Activated CD8-positive, alpha-beta T cell treated with anti-CD3 and anti-CD28 coated beads for 36 hours (primary cell): ENCODE measurements around the gene PSMG3. TPM values are rescaled to one million over a fixed set of nuclear protein-coding genes. Genes with fewer than 3 reads are reported as not detected.
"Not testable (repeated sequence)": the region's sequence is repeated elsewhere in the genome, so short reads cannot be mapped to it uniquely, and the experiment has no call there.

Experiments
- ATAC-seq: fragments of 200-7000 bp; cut with Tn5 transposase; one replicate; pipeline ENCODE4 v1.10.0; 2021; ENCODE audit warnings: mild to moderate bottlenecking, moderate library complexity
- CTCF ChIA-PET: fragments of 350-600 bp; sonication (Branson Sonifier 250); formaldehyde crosslinking; loops from one replicate; lab custom pipeline; 2021; ENCODE audit warnings: antibody characterized with exemption; lab: Charles Lee
- POLR2A ChIA-PET: fragments of 350-600 bp; sonication (Branson Sonifier 250); formaldehyde crosslinking; loops from one replicate; lab custom pipeline; 2021; ENCODE audit warnings: antibody characterized with exemption; lab: Charles Lee
- DNase-seq: peaks from one replicate; pipeline ENCODE4 v3.0.0-alpha.2; 2020
- H3K27ac Mint-ChIP-seq: one replicate; pipeline ENCODE4 v1.8.0; 2021; ENCODE audit warnings: mild to moderate bottlenecking, mixed read lengths
- H3K27me3 Mint-ChIP-seq: one replicate; pipeline ENCODE4 v1.8.0; 2021; ENCODE audit warnings: mixed read lengths
- H3K36me3 Mint-ChIP-seq: one replicate; pipeline ENCODE4 v1.8.0; 2021; ENCODE audit warnings: low read depth, mixed read lengths
- H3K4me1 Mint-ChIP-seq: one replicate; pipeline ENCODE4 v1.8.0; 2021; ENCODE audit warnings: low read depth, mixed read lengths
- H3K4me3 Mint-ChIP-seq: one replicate; pipeline ENCODE4 v1.8.0; 2021; ENCODE audit warnings: mild to moderate bottlenecking, moderate library complexity, mixed read lengths
- H3K9me3 Mint-ChIP-seq: one replicate; pipeline ENCODE4 v1.8.0; 2021; ENCODE audit warnings: mixed read lengths
- intact Hi-C: fragments of 100-400 bp; cut with micrococcal nuclease; formaldehyde crosslinking; loops from one replicate; pipeline ENCODE4 v1.10.0; 2022
- total RNA-seq, 2 experiments: library from RNA; stranded (reverse); gene quantifications; one replicate each; pipeline ENCODE4 v1.2.3, GENCODE V29; 2021
- TF ChIP-seq, protein P1 (sequence below): fragments of 200-600 bp; IDR thresholded peaks from one replicate; pipeline ENCODE4 v1.8.0; 2022; ENCODE audit warnings: antibody characterized with exemption, mild to moderate bottlenecking

Gene PSMG3
- total RNA-seq, 2 experiments from 2014 or later: 38.9 to 41.5 TPM

DNA sequence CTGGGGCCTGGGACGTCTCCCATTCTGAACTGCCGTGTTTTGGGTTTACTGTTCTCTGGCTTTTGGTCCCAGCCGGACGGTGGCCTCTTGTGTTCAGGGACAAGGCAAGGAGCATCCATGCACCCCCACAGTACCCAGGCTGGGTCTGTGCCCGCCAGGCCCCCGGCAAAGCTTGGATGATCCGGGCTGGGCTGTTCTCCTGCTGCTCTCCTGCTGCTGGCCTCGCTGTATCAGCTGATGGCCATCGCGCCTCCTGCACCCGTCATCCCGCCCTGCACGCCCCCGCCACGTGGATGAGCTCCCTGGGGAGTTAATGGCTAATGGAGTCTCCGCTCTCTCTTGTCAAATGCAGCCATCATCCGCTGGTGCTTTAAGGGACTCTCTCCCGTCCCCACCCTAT is 14.9 kb upstream of the PSMG3 start:
- H3K27me3 Mint-ChIP-seq: peaks cover 2% of the 10 kb centered on the region
- intact Hi-C loops: no loop called here
- no peak overlapping the region for H3K4me3 Mint-ChIP-seq
- CTCF ChIA-PET: no interaction called here
- peaks cover 3% of the 10 kb centered on the region for H3K4me1 Mint-ChIP-seq
- POLR2A ChIA-PET: interaction anchor here (0.6 to 1.0 kb wide), 2 partner anchors 14 to 950 kb away, joined by 3 to 6 read pairs; no protein-coding TSS in a partner anchor
- H3K9me3 Mint-ChIP-seq: peaks cover 6% of the 10 kb centered on the region
- H3K36me3 Mint-ChIP-seq: peaks cover 5% of the 10 kb centered on the region
- TF ChIP-seq, protein P1, sequence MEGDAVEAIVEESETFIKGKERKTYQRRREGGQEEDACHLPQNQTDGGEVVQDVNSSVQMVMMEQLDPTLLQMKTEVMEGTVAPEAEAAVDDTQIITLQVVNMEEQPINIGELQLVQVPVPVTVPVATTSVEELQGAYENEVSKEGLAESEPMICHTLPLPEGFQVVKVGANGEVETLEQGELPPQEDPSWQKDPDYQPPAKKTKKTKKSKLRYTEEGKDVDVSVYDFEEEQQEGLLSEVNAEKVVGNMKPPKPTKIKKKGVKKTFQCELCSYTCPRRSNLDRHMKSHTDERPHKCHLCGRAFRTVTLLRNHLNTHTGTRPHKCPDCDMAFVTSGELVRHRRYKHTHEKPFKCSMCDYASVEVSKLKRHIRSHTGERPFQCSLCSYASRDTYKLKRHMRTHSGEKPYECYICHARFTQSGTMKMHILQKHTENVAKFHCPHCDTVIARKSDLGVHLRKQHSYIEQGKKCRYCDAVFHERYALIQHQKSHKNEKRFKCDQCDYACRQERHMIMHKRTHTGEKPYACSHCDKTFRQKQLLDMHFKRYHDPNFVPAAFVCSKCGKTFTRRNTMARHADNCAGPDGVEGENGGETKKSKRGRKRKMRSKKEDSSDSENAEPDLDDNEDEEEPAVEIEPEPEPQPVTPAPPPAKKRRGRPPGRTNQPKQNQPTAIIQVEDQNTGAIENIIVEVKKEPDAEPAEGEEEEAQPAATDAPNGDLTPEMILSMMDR: no peak
- ATAC-seq: no peak
- no peak for DNase-seq
- H3K27ac Mint-ChIP-seq: no peak overlapping the region

DNA sequence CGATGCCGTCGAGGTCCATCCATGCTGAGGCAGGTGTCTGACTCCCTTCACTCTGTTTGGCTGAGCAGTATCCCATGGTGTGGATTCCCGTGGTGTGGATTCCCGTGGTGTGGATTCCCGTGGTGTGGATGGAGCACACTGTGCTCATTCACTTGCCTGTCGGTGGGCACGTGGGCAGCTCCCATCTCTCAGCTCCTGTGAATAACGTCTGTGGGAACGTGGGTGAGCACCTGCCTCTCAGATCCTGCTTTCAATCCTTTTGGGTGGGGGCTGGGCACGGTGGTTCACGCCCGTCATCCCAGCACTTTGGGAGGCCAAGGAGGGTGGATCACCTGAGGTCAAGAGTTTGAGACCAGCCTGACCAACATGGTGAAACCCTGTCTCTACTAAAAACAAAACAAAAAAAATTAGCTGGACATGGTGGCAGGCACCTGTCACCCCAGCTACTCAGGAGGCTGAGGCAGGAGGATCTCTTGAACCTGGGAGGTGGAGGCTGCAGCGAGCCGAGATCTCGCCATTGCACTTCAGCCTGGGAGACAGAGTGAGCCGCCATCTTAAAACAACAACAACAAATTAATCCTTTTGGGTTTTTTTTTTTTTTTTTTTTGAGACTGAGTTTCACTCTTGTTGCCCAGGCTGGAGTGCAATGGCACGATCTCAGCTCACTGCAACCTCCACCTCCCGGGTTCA is 13.6 kb upstream of the PSMG3 start:
- H3K4me3 Mint-ChIP-seq, H3K36me3 Mint-ChIP-seq, H3K27me3 Mint-ChIP-seq, intact Hi-C loops, DNase-seq, H3K4me1 Mint-ChIP-seq, ATAC-seq, H3K9me3 Mint-ChIP-seq, CTCF ChIA-PET, H3K27ac Mint-ChIP-seq: not testable (repeated sequence)
- POLR2A ChIA-PET: interaction anchor here (0.7 kb wide), 1 partner anchor 9 kb away, joined by 3 read pairs; no protein-coding TSS in a partner anchor

DNA sequence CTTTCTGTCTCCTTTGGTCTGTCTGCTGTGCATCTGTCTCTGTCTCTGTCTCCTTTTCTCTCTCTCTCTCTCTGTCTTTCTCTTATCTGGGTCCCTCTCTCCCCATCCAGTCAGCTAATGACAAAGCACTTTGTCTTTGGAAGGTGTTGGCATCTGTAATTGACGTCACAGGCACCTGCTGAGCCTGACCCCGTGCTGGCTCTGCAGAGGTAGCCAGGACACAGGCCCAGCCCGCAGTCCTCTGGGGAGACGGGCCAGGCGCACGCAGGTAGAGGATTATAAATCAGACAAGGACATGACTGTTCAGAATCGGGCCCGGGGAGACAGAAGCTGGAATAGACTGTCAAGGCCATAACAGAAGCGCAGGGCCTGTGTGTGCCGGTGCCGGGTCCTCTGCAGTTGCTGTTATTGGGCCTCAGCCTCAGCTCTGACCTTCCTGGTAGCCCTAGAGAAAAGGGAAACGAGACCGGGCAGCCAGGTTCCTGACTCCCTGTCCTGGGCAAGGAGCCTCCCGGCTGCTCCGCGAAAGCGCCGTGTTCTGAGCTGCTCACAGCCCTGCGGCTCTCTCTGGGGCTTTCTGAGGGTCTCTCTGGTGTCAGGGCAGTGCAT is 10.7 kb upstream of the PSMG3 start:
- no peaks in the 10 kb centered on the region for H3K27me3 Mint-ChIP-seq
- CTCF ChIA-PET: interaction anchor here (1.0 kb wide), 2 partner anchors 13 to 566 kb away, joined by 3 to 4 read pairs; no protein-coding TSS in a partner anchor
- intact Hi-C loops: no loop called here
- no peak overlapping the region for H3K4me3 Mint-ChIP-seq
- DNase-seq: no peak
- no peak for ATAC-seq
- no peaks in the 10 kb centered on the region for H3K9me3 Mint-ChIP-seq
- no peaks in the 10 kb centered on the region for H3K36me3 Mint-ChIP-seq
- TF ChIP-seq, protein P1: no peak
- no peak overlapping the region for H3K27ac Mint-ChIP-seq
- POLR2A ChIA-PET: no interaction called here
- peaks cover 8% of the 10 kb centered on the region for H3K4me1 Mint-ChIP-seq

DNA sequence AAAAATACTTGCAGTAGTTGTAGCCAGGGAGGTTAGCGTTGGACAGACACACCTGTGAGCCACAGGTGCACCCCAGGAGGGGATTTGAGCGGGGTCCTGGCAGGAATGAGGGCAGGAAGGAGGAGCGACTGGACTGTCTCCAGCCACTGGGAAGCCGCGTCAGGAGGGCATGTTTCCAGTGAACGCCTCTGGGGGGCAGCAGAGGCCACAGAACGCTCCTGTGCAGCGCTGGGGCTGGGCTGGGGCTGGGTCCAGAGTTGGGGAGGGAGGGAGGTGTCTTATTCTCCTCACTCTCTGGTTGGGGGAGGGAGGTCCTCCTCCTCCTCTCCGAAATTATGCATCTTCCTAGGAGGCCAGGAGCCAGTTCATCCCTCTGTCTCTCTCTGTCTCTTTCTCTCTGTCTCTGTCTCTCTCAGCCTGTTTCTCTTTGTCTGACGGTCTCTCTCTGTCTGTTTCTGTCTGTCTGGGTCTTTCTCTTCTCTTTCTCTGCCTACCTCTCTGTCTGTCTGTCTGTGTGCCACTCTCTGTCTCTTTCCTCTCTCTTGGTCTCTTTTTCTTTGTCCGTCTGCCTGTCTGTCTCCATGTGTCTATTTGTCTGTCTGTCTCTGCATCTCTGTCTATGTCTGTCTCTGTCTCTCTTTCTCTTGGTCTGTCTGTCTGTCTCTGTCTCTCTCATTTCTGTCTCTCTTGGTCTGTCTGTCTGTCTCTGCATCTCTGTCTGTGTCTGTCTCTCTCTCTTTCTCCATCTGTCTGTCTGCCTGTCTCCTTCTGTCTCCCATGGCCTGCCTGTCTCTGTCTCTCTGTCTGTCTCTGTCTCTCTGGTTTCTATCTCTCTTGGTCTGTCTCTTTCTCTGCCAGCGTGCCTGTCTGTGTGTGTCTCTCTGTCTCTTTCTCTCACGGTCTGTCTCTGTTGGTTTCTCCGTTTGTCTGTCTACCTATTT is 9.9 kb upstream of the PSMG3 start:
- DNase-seq (peak; percentile 81), ATAC-seq (peak; percentile 100)
- no peak overlapping the region for H3K27ac Mint-ChIP-seq
- TF ChIP-seq, protein P1: peak; percentile 89
- H3K27me3 Mint-ChIP-seq: no peaks in the 10 kb centered on the region
- H3K36me3 Mint-ChIP-seq: no peaks in the 10 kb centered on the region
- no peaks in the 10 kb centered on the region for H3K9me3 Mint-ChIP-seq
- H3K4me1 Mint-ChIP-seq: peaks cover 8% of the 10 kb centered on the region
- ChIA-PET CTCF (interaction anchor here (0.6 to 1.3 kb wide), 13 partner anchors 9 to 768 kb away, joined by 3 to 10 read pairs (median 4); no protein-coding TSS in a partner anchor), POLR2A (no interaction called here)
- H3K4me3 Mint-ChIP-seq: no peak overlapping the region
- intact Hi-C loops: no loop called here

DNA sequence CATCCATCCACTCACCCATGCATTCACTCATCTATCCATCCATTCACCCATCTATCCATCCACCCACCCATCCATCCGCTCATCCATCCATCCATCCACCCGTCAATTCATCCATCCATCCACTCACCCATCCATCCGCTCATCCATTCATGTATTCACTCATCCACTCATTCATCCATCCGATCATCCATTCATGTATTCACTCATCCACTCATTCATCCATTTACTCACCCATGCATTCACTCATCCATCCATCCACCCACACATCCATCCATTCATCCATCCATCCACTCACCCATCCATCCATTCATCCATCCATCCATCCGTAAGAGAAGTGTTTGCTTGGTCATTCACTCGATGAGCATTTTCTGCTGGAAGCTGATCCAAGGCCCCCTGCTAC is 8.7 kb upstream of the PSMG3 start:
- Mint-ChIP-seq H3K4me3 (no peak overlapping the region), H3K36me3 (no peaks in the 10 kb centered on the region), H3K27ac (no peak overlapping the region), H3K4me1 (peaks cover 8% of the 10 kb centered on the region), H3K9me3 (no peaks in the 10 kb centered on the region), H3K27me3 (no peaks in the 10 kb centered on the region)
- DNase-seq (no peak), ATAC-seq (no peak)
- TF ChIP-seq, protein P1: no peak
- intact Hi-C loops: no loop called here
- POLR2A ChIA-PET: no interaction called here
- CTCF ChIA-PET: interaction anchor here (0.8 to 1.3 kb wide), 8 partner anchors 8 to 616 kb away, joined by 3 to 10 read pairs (median 4); no protein-coding TSS in a partner anchor
